Activated CD4-positive, alpha-beta T cell treated with anti-CD3 and anti-CD28 coated beads for 1 hour (primary cell): Measurements from ENCODE around the gene KCNV2.

ENCODE experiments used
- DNase-seq: peaks from one replicate; pipeline ENCODE4 v3.0.0-alpha.2; 2020

The KCNV2 gene

DNA sequence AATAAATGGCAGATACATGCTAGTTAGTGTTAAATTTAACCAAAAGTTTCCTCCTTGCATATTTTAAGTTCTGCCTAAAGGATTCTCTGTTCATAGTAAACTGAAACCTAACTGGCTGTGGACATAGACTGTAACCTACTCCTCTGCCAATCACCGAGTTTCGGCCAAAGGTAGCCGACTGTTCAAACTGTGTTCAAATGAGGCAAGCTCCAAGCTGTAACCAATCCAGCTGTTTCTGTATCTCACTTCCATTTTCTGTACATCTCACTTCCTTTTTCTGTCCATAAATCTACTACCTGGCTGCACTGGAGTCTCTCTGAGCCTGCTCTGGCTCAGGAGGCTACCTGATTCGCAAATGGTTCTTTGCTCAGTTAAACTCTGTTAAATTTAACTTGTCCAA is 44.1 kb downstream of the KCNV2 start:
- no peak for DNase-seq

DNA sequence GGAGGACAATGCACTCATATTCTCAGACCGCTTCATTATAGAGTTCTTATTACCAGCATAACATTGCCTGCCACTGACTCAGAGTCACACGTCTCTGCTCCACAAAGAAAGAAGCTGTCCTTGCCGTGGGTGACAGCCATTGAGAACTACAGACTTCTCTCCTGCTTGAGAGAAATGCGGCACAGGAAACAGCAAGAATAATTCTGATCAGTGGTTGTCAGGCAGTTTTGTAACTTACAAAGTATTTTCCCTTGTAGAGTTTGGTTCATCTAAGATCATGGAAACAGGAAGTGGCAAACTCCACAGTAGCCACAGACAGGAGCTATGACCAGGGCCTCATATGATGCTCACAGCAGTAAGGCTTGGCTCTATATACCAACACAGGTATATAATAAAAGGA is 47.0 kb downstream of the KCNV2 start:
- DNase-seq, result no peak

DNA sequence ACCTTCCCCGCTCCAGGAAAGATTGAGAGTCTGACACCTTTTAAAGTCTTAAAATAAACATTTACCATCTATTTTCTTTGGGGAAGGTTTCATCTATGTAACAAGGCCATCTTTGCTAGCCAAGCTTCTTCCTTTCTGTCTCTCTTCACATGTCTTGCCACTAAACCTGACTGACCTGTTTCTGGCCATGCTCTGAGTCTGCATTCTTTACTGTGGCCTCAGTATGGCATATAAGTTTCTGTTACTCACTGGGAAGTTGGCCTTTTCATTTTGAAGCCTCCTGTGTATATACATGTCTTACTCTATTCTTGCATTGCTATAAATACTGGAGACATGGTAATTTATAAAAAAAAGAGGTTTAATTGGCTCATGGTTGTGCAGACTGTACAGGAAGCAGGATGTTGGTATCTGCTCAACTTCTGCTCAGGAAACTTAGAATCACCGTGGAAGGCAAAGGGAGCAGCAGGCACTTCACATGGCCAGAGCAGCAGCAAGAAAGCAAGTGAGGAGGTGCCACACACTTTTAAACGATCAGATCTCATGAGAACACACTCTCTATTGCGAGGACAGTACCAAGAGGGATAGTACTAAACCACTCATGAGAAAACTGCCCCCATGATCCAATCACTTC is 48.1 kb downstream of the KCNV2 start:
- no peak for DNase-seq

DNA sequence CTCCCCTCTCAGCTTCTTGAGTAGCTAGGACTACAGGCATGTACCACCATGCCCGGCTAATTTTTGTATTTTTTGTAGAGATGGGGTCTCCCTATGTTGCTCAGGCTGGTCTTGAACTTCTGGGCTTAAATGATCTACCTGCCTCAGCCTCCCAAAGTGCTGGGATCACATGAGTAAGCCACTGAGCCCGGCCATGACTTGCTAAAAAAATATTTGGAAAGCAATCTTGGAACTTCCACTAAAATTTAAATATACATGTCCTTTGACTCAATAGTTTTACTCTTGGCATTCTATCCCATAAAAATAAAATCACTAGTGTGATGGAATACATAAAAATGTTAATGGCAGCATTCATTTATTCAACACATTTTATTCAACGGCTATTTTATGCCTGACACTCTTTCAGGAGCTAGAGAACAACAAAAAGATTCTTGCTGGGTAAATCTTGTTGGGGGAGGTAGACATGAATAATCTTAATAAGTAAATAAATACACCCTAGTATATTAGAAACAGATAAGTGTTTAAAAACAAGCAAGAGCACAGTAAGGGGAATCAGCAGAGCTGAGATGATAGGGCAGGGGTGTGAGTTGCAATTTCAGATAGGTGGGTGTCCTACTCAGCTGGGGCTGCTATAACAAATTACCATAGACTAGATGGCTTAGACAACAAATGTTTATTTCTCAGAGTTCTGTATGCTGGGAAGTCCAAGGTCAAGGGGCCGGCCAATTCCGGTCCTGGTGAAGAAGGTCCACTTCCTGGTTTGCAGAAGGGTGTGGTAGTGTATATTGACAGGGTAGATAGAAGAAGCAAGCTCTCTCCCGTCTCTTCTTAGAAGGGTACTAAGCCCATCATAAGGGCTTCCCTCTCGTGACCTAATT is 50.7 kb downstream of the KCNV2 start:
- DNase-seq, result no peak

DNA sequence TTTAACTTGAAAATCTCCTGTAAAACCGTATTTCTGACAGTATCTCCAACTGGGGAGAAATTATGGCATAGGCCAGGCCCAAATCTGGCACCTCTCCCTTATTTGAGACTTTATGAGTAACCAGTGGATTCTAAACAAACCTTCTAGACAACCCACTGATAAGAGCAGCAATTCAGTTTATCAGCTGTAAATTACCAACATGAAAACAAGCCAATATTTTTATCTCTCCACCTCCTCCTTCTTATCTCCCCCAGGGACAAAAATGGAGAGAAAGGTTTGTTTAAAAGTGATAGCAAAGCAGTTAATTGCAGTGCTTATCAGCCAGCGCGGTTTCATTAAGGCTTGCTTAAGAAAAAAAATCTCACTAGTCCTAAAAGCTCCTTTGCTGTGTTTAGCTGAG is 53.8 kb downstream of the KCNV2 start:
- no peak for DNase-seq

DNA sequence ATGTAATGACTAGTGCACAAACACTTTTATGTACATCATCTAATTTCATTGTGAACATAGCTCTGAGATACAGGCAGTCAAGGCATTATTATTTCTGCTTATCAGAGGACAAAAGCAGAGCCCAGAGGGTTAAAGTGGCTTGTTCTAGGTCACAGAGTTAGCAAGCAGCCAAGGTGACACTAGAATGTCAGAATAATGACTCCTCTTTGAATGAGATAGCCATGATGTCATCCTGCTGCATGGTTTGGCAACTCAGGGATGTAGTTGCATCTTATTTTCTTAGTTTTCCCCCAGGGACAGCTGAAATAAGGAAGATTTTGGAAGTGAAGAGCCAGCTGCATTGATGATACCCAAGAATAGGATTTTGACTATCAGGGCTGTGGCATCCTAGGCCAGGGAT is 54.4 kb downstream of the KCNV2 start:
- DNase-seq, result no peak

DNA sequence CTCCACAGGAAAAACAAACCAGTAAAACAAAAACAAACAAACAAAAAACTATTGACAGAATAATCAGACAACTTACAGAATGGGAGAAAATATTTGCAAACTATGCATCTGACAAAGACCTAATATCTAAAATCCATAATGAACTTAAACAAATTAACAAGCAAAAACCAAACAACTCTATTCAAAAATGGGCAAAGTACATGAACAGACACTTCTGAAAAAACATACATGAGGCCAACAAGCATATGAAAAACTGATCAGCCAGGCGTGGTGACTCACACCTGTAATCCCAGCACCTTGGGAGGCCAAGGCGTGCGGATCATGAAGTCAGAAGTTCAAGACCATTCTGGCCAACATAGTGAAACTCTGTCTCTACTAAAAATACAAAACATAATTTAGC is 60.1 kb downstream of the KCNV2 start:
- no peak for DNase-seq

DNA sequence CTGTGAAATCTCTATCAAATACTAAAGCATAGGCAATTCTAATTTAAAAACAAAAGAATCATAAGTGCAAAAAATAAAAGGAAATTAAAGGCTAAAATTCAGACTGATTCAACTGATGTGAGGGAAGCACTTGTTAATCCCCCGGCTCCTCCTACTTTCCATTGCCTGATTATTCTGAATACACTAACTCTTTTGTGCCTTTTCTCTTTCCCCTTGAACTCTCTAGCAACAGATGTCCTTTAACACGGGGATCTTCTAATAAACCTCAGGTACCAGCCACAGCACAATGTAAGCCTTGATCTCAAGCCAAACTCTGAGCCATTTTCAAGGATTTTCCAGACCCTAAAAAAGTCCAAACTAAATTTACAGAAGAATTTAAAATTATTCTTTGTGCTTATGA is 61.5 kb downstream of the KCNV2 start:
- DNase-seq, result no peak
